NCI-H748 (cell line): Measurements from ENCODE around the gene LPP.

Experiments
- DNase-seq: peaks from one replicate; lab custom pipeline; 2025; ENCODE audit not compliant: unreplicated experiment; lab: John Stamatoyannopoulos, UW

Gene LPP

GRCh38 chr3:188269040-188269439 lies 115.1 kb downstream of the LPP start:
- no peak for DNase-seq

- no peak for DNase-seq
These were observed 116.5 kb downstream of the LPP start for GRCh38 chr3:188270423-188270972.

DNA sequence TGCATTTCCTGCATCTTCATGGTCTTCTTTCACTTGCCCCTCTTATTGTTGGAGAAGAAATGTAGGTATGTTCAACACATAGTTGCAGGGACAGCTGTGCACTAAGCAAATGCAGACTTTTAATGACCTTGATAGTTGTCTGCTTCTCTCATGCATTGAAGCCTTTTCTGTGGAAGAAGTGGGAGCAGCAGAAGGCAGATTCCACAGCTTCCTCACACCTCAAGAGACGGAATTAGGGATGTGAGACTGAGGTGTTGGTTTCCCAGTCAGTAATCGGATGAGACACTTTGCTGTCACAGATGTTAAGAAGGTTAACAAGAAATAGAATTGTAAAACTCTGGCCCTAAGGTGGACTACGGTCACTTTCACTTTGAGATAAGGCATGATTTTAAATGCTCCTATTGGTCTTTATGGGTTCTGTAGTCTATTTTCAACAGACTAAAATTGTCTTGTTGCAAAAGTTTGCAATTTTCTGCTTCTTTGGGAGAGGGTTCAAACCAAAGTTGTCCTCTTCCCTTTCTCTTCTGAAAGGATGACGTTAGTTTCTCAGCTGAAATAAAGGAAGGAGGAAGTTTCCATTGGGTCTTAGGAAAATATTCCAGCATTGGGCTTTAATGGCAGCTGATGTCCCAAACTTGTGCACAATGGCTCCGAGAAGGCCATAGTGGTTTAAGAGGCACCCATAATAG lies 117.4 kb downstream of the LPP start:
- DNase-seq: no peak

DNA sequence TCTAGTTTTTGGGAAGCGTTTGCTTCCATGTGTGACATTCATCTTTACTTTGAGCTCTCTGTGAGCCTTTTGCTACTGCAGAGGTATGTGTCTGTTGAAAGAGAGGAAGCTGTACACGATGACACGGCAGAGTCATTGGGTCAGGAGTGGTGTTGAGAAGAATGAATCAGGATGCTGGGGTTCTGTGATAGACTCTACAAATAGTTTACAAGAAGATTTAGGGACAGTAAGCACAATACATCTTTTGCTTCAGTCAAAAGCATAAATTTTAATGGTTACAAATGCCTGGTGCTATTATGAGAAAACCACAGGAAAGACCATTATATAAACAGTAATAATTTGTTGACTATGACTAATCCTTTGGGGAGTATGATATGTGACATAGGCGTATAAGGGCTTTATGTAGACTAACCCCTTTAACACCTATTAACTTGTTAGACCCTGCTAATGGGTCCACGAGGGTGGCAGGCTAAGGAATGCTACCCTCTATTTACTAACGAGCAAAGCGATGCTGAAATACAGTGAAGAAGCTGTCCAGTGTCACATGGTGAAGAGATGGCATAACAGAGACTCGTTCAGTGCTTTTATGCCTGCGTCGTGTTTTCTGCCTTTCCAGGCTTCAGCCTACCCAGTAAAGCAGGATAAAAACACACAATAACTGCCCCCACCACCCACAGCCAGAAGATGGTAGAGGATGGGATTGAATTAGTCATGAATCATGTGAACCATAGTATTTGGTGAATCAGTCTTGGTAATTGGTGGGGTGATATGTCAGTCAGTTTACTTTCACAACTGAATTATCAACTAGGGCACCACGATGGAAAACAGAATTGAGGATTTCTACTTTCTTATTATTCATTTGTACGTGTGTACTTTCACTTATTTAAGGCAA lies 118.8 kb downstream of the LPP start:
- DNase-seq: no peak

DNA sequence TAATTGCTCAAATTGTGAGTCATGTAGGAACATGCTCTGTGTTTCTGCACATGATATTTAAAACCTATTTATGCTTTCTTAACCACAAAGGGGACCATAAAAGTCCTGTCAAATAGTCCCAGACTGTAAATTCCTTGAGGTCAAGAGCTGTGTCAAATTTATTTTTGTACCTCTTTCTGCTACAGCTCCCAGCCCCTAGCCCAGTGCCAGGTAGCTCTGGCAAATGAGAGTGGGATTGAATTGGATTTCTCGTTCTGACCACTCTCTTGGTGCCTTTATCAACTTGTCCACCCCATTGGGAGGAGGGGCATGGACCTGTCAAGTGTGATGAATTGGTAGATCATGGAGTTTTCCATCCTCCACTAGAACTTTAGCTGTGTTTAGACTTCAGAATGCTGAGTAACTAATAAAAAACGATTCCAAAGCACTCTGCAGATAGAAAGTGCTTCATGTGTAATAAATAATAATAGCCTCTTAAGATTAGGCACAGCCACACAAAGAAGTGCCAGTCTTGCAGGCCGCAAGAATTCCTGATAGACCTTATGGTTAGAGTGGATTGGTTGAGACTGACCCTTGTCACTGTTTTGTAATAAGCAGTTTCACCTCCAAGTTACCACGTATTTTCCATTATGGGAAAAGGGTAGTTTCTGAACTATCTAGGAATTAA lies 120.4 kb downstream of the LPP start:
- DNase-seq: no peak

DNA sequence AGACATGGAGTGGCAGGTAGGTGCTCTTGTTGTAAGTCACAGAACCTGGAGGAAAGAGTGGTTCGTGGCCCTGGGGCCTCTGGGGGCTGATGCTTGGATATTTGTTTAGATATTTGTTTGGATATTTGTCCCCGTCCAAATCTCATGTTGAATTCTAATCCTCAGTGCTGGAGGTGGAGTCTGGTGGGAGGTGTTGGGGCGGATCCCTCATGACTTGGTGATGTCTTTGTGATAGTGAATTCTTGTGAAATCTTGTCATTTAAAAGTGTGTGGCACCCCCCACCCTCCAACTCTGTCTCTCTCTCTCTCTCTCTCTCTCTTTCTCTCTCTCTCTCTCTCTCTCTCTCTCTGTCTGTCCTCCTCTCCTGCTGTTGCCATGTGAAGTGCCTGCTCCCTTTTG lies 122.4 kb downstream of the LPP start:
- no peak for DNase-seq

GRCh38 chr3:188278717-188279324 lies 124.9 kb downstream of the LPP start:
- no peak for DNase-seq

- DNase-seq: peak; percentile 6
These were observed 125.8 kb downstream of the LPP start for GRCh38 chr3:188279502-188280335.

GRCh38 chr3:188280627-188281026 lies 126.7 kb downstream of the LPP start:
- no peak for DNase-seq

DNA sequence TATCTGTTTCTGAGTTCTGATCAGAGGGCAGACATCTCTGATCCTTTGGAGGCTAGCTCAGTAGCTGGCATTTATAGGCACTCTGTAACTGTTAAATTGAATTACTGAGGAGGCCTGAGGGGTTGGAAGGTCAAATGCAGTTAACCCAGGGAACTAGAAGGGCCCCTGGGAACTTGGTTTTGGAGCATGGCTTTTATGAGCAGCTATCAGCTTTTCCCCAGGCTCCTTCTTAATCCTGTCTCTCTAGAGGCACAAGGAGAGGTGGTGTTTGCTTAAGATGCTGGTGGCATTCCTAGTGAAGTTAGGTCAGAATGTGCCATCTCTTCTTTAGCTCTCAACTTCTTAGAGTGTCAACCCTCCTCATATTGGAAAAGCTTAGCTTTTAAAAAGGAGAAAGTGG lies 128.9 kb downstream of the LPP start:
- no peak for DNase-seq

- DNase-seq: no peak
These were observed 129.4 kb downstream of the LPP start for GRCh38 chr3:188283347-188283746.

- no peak for DNase-seq
These were observed 130.7 kb downstream of the LPP start for GRCh38 chr3:188284455-188285212.

DNA sequence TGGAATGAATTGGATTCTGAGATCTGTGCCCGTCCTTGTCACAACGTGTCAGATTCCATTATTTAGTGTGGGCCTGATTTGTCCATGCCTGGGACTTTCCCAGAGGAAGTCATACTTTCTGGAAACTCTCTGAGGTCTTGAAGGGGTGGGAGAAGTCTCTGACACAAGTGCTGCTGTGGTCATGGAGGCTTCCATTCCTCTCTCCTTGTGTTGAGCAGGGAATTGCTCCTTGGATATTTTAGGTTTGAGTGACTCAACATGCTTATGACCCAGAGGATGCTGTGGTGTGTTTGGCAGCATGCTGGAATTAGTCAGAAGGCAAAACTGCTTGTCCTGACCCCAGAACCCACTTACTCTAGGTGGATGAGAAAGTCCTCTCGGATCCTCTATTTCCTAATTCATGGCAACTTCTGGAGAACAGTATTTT lies 132.1 kb downstream of the LPP start:
- no peak for DNase-seq

- DNase-seq: no peak
These were observed 133.4 kb downstream of the LPP start for GRCh38 chr3:188287339-188287738.

GRCh38 chr3:188287762-188288505 lies 134.0 kb downstream of the LPP start:
- DNase-seq: no peak

DNA sequence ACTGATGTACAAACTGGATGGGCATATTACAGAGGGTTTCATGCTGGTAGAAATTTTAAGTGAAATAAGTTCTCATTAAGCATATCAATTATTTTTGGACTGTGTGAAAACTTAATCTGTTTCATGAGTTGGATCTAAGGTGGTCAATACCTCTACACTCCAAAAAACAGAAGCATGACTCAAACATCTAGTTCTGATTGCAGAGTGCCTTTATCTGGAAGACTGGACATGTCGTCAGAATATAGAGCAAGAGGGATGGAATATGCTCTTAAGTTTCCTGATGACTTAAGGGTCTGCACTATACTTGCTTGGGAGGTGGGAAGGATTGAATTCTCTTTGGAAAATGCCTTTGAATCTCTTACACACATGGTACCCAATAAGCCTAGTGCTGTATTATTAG lies 138.3 kb downstream of the LPP start:
- no peak for DNase-seq

- no peak for DNase-seq
These were observed 138.9 kb downstream of the LPP start for GRCh38 chr3:188292827-188293226.

DNA sequence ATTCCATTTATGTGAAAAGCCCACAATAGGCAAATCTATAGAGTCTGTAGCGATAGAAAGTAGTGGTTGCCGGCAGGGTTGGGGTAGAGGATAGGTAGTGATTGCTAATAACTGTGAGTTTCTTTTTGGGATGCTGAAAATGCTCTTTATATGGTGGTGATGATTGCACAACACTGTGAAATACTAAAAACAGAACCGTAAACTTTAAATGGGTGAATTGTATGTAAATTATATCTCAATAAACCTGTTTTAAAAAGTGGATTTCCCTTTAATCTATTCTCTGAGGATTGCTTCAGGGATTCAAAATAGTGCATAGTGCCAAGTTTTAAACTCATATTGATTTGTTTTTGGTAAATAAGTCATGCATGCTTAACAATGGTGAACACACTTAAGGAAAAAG lies 140.2 kb downstream of the LPP start:
- DNase-seq: no peak
